Kidney tubule cell (primary cell): Measurements from ENCODE around the gene AUNIP.
A peak's percentile ranks its signal among the peaks of the same experiment; 100 is the strongest.

Experiments used
- DNase-seq: peaks from one replicate; pipeline ENCODE4 v3.0.0-alpha.2; 2018; ENCODE audit warnings: low spot score

Gene AUNIP

DNA sequence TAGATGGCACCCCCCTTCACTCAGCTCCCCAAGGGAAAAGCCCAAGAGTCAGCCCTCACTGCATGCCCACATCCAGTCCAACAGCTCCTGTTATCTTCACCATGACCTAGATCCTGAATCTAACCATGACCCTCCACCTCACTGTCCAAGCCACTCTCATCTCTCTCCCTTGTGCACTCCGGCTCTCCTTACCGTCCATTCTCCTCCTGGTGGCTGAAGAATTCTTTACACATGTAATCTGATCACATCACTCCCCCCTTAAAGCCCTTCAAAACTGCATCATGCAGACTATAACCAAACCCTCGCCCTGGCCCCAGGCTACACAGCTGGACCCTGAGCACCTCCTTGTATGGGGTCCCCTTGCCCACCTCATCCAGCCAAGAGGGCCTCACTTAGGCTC, 30.2 kb upstream of the AUNIP start:
- no peak for DNase-seq

DNA sequence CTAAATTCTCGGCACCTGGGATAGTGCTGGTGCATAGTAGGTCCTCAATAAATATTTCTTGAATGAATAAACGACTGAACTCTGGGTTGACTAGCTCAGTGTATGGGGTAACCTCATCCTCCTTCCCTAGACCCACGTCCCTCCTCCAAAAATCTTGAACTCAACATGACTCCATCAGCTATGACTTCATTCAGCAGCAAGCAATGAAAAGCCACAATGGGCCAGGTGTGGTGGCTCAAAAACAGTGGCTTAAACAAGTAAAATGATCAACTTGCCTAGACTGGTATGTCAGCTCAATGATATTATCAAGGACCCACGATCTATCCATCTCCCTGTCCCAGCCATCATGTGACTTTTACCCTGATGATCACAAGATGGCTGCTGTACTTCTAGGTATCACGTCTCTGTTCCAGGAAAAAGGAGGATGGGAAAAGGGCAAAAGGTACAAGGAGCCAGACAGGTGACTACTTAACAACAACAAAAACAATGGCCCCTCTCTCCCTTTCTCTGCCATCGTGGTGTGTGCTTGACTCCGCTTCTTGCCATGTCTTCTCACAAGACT, 29.2 kb upstream of the AUNIP start:
- no peak for DNase-seq

DNA sequence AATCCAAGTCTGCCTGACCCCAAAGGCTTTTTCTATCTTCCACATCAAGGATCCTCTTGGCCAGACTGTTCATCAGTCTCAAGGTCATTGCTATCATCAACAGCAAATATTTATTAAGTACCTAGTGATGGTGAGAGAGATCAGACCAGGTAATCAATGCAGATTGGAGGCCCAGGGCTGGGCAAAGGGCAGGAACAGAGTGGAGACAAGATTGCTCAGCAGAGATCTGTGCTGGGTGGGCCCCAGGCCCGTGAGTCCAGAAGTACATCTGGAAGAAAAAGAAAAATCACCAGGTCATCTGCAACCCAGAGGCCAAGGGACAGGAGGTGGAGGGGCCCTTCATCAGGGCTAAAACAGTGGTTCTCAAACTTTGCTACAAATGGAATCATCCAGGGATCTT, 26.3 kb upstream of the AUNIP start:
- DNase-seq: no peak

DNA sequence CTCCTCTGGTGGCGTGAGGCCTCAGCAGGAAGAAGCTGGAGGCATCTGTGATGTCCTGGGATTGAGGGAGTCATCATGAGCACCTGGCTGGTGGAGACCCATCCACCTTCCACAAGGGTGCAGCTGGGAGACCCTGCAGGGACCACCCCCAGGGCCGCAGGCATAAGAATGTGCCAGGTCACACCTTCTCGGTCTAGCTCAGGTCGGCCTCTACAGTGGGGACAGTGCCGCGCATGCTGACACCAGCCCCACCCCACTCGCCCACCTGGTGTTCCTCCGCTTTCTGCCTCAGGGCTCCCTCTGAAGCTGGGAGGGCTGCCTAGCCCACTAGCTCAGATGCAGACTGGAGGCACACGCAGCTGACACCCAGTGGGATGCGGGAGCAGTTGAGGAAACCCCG, 22.0 kb upstream of the AUNIP start:
- DNase-seq: no peak

DNA sequence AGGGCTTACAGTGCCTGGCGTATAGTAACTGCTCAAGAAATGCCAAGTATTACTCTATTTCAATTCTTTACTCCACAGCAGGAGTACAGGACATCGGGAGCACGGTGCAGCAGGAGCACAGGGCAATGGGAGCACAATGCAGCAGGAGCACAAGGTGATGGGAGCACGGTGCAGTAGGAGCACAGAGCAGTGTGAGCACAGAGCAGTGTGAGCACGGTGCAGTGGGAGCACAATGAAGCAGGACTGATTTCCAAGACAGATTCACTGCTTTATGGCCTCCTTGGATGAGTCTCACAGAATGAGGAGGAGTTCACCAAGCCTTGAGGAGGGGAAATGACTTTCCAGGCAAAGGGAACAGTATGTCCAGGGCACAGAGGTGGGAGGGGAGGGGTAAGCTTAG, 21.3 kb upstream of the AUNIP start:
- DNase-seq: no peak

DNA sequence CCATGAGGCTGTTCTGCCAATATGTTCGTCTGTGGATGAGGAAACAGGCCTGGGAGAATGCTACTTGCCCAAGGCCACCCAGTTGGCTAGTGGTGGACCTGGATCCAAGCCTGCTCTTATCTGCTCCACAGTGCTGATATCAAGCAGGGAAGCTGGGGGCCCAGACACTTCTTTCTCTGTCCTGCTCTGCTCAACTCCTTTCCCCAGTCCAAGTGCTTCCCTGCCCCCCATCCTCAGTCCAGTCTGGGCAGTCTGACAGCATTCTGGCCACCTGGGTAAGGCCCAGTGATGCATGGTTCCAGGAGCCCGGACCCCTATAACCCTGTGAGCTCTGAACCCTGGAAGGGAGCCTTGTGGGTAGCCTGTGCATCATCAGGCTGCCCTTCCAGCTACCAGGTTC, 20.4 kb upstream of the AUNIP start:
- peak; percentile 24 for DNase-seq

DNA sequence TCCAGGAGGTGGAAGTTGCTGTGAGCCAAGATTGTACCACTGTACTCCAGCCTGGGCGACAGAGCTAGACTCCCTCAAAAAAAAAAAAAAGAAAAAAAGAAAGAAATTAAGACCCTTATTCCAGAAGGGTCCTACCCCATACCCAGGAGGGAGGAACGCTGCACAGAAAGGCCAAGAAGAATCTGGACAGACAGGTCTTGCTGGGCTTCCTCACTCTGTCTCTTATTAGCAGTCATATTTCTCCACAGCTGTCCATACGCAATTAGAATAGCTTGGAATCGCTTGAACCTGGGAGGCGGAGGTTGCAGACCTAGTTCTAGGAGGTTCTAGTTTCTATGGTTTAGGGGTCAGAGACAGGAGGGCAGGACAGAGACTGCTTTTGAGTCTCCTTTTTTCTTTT, 19.4 kb upstream of the AUNIP start:
- no peak for DNase-seq

DNA sequence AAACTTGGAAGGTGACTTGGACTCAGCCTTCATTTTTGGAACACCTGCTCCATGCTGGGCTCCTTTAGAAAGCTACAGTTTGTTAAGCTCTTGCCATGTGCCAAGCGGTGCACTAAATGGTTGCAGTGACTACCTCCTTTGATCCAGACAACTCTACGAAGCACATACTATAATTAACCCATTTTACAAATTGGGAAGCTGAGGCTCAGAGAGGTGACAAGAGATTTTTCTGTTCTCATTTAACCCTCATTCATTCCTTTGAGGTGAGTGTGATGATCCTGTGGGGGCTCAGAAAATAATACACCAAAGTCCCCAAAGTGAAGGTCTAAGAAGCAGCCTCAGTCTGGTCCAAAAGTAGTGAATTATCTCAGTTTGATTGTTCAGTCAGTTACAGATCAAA, 17.9 kb upstream of the AUNIP start:
- DNase-seq: no peak

DNA sequence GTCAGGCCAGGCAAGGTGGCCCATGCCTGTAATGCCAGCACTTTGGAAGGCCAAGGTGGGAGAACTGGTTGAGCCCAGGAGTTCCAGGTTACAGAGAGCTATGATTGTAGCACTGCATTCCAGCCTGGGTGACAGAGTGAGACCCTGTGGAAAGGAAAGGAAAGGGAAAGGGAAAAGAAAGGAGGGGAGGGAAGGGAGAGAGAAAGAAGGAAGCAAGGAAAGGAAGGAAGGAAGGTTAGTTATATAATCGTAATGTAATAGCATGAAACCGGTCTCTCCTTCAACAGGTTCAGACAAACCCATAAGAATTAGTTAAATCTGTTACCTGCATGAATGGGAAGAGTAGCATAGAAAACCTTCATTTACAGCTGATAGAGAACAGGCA, 17.4 kb upstream of the AUNIP start:
- no peak for DNase-seq

DNA sequence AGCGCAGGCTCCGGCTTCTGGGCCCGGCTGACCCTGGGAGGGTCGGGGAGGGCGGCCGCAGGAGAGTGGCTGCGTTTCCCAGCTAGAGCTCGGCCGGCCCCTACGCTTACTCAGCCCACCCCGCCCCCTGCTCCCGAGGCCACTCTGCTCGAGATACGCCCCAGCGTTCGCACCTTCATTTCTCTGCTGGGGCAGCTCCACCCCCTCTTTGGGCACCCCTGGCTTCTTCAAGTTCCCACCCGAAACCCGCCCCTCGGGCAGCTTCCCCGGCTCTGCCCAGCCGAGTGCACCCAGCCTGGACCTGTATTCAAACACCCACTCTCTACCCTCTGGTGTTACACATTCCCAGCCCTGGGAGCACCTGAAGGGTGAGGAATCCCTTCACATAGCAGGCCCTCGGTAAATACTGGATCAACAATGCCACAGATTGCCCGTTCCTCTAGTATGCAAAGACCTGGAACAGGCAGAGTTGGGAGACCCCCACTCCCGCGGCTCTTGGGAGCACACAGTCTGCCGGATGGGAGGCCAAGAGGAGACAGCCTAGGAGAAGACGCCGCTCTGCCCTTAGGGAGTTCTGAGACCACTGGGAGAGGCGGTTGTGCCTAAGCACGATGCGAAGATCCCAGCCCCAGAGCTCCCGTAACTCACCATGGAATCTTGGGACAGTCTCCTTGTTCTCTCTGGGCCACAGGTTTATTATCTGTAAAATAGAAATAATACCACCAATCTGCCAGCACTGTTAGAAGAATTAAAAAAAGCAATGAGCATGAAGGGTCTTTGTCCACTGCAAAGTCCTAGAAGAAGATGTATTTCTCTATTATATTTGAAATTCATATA, 16.8 kb upstream of the AUNIP start:
- no peak for DNase-seq

DNA sequence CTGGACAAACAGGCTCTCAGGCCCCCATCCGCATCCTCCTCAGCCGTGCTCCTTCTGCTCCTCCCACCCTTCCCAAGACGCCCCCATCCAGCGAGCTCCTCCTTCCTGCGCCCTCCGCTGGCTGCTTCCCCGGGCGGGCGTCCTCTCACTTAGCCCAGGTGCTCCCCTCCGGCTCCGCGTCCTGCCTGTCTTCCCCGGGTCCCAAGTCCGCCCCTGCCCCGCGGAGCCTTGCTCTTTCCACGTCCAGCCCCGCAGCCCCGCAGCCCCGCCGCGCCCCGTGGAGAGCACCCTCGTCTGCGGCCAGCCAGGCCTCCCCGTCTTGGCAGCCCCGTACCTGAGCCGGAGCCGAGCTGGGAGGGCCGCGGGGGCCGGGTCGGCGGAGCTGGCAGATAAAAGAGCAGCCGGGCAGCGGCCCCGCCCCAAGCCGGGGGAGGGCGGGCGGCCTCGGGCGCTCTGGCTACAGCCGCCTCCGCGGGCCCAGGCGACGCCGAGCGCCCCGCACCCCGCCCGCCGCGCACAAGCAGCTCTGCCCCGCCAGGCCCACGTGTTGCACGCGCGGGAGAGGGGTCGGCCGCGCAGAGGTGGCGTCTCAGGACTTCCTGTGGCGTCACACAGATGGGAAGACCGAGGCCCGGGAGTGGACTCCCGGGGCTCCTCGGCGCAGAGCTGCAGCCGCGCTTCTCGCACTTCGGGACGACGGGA, 16.0 kb upstream of the AUNIP start, which contains the start of gene PAQR7:
Gene PAQR7, minus strand, starts transcription at position 555 of the 702 bp plus-strand sequence. CDS start 11,869 bp downstream, outside the sequence.
- peak; percentile 82 for DNase-seq

DNA sequence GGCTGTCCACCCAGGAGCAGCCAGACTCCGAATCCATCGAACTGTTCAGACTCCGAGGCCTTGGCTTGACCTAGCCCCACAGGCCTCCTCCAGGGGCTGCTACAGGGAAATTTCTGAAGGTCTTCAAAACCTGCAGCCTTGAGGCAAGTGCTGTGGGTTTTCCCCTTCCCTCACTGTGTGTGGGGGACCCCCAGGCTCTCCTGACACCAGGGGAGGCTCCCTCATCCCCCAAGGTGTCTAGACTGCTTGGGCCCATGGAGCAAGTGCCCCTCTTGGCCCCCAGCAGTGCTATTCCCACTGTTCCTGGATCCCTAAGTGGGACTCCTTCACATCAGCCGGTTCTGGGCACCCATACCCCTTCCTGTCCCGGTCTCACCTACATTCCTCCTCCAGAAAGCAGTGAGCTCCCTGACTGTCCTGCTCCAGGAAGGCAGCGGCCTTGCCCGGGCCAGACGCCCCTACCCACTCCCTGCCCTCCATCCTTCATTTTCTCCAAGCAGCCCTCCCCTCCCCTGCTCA, 15.4 kb upstream of the AUNIP start:
- no peak for DNase-seq

DNA sequence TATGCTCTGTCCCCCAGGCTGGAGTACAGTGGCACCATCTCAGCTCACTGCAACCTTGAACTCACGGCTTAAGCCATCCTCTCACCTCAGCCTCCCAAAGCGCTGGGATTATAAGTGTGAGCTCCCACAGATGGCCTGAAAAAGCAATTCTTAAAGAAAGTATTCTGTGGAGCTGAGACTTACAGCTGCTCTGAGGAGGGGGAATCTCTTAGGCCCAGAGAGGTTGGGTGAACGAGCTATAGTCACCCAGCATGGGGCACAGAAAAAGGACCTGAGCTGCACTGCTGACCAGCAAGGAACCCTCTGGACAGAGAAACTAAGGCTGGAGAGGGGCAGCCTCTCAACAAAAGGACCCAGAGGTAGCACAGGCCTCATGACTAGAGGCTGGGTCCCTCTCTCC, 15.0 kb upstream of the AUNIP start:
- DNase-seq: no peak

DNA sequence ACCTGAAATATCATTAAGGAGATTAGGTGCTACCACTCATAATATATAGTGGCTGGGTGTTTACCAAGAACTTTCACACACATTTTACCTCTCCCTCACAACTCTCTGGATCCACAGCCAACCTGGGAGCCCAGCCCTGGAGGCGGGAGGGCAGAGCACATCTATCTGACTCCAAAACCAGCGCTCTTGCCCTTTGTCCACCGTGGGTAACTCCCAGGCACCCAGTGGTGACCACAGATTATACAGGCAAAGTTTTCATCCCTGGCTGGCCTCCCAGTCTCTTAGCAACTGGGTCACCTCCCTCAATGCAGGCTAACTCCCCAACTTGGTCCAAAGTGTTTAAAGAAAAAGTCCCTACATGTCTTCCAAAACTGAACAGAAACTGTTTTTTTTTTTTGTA, 13.9 kb upstream of the AUNIP start:
- DNase-seq: peak; percentile 31

DNA sequence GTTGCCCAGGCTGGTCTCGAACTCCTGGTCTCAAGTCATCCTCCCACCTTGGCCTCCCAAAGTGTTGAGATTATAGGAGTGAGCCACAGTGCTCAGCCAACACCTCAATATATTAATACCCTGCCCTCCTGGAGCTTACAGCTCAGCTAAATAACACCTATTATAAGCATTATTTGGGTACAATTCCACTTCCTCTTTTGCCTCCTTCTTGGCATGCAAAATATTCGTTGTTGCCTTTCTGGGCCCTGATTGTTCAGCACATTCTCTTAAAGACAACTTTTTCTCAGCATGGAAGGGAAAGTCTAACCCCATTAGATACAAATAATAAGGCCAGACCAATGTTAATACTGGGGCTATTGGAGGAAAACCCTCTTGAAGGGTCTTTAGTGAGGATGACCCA, 13.5 kb upstream of the AUNIP start:
- no peak for DNase-seq

DNA sequence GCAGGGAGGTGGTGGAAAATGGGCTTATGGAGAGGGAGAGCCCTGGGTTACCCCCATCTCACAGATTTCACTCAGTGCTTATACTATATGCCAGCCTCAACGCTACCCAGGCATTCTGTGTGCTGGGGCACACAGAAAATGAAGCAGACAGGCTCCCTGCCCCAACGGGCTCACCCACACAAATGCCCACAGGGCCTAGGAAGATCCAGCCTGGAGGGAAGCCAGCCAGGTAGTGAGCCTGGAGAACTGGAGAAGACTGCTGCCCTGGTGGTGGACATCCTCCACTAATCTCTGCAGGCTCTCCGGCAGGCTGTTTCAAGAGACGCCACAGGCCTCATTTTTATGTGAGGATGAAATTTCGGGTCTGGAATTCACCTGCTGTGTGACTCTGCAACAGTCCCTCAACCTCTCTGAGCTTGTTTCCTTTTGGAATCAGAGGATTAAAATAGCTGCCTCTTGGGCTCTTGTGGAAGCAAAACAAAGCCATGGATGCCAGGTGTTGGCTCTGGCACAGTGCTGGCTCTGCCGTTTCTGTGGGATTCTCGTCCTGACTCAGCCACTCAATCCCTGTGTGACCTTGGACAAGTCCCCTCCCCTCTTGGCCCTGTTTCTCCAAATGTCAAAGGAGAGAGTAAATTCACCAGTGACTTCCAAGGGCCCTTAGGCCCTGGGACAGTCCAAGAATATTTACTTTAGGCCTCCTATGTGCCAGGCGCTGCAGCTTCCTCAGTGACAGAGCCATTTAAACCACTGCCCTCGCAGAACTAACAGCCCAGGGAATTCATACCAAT, 12.6 kb upstream of the AUNIP start:
- no peak for DNase-seq

DNA sequence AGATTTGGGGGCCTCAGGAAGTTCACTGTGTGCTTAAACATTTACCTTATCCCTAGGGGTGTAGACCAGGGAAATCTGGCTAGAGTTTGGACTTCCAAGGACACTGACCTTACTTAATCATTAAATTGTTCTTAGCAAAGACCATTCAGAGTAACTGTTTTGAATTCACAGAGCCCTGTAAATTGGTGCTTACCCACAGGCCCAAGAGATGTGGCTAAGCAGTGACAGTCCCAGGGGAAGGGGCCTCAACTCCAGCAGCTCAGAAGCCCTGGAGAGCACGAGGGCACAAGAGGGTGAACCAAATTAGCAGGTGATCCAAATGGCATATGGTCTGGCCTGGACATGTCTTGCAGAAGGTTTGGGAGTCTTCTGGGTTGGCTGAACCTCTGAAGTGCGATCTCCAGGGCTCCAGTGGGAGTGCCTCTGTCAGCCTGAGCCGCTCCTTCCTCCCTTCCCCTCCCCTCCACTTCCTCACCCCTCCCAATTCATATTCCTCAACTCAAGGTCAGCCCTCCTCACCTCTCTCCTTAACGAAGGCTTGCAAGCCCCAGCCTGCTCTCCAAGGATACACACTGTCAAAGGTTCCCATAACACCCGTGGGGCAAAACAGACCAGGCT, 11.9 kb upstream of the AUNIP start:
- no peak for DNase-seq

DNA sequence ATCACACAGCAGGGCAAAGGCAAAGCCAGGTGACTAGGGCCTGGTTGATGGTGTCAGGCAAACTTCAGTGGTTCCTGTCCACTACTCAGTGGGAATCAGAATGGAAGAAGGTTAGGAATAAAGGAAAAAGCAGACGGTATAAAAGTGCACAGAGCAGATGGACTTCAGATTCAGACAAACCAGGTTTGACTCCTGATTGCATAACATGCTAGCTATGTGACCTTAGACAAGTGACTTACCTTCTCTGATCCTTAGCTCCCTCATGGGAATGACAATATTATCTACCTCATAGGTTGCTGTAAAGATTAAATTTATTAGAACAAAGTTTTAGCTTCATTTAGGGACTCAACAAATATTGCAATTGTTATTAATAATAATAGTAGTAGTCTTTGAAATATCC, 11.4 kb upstream of the AUNIP start:
- DNase-seq: no peak

DNA sequence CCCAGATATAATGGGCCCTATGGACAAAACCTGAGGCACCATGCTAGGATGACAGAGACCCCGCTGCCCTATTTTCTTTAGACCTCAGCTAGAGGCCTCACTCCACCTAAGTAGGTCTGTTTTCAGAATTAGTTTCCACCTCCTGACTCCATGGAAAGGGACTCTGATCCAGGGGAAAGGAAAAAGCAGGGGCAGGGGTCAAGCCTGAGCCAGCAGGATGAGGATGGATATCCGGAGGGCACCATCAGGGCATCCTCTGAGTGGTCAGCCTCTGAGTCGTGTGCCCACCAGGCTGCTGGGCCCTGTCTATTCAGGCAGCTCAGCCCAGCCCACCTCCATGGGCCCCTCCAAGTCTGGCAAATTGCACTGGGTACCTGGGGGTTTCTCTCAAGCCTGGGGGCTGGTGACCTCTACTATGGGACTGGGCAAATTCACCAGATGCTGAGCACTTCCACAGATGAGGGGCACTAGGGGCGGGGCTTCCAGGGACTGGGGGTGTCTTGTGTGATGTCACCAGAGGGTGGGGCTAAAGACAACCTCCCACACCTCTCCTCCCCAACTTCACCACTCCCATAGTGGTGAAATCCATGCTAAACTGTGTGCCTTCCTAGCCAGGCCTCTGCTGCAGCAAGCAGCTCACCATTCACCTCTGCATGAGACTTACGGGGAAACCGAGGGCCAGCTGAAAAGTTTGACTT, 10.8 kb upstream of the AUNIP start:
- DNase-seq: no peak

DNA sequence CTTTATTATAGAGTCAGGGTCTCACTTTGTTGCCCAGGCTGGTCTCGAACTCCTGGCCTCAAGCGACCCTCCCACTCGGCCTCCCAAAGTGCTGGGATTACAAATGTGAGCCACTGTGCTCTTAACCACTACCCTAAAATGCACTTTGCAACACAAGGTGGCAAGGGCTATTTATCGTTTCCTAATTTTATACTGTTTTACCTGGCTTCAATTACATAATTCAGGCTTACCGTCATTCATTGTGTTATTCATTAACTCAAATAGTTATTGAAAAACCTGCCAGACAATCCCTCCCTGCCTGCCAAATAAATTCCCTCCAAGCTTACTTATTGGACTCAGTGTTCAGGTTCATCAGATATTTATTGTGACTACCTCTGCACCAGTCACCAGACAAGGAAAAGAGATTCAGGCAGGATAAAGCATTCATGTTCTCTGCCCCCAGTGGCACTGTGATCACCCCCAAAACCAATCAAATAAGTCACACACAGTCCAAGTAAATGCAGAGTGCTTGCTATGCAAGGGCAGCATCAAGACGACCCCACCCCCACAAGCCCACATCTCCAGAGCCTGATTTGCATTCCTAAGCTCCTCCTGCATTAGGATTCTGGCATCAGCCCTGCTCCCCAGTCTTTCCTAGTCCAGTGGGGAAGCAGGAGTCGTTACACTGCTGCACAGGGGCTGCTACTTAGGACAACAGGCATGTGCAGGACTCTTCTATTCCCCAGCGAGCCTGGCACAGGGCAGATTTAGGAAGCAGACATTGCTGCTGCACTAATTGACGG, 8.1 kb upstream of the AUNIP start:
- DNase-seq: peak; percentile 88
